IMR-90 (cell line): ENCODE results near the gene AFTPH. TPM values are rescaled to one million over a fixed set of nuclear protein-coding genes. Genes with fewer than 3 reads are reported as not detected.

ENCODE experiments used
- ATAC-seq: fragments of 200-7000 bp; cut with Tn5 transposase; 2 replicates; pipeline ENCODE4 v1.9.1; 2020; ENCODE audit warnings: low read depth, mild to moderate bottlenecking, moderate library complexity
- BruUV-seq: library from RNA; stranded (reverse); fragments of 400-500 nt; replicated peaks from 2 replicates; lab custom pipeline; 2021; lab: Mats Ljungman, UMichigan
- CTCF ChIA-PET: fragments of 300-600 bp; formaldehyde crosslinking; extraction: SDS; loops from one replicate; lab custom pipeline; 2021; ENCODE audit warnings: antibody characterized with exemption; lab: Yijun Ruan, JAX
- POLR2A ChIA-PET: fragments of 300-600 bp; sonication (Branson Sonifier 250); formaldehyde crosslinking; loops from one replicate; lab custom pipeline; 2022; ENCODE audit warnings: antibody characterized with exemption; ENCODE audit not compliant: unreplicated experiment; lab: Charles Lee
- DNase-seq: peaks from one replicate; pipeline ENCODE4 v3.0.0; 2013
- H2AFZ ChIP-seq: replicated peaks from 2 replicates; pipeline ENCODE3; 2013; ENCODE audit warnings: low read length, mild to moderate bottlenecking; ENCODE audit not compliant: poor library complexity
- H2AK5ac ChIP-seq: 2 replicates; pipeline ENCODE4 v1.6.1; 2013; ENCODE audit warnings: low read depth, low read length, inconsistent platforms
- H2AK9ac ChIP-seq: replicated peaks from 2 replicates; pipeline ENCODE3; 2013; ENCODE audit warnings: mild to moderate bottlenecking, low read depth, low read length, moderate library complexity; ENCODE audit not compliant: poor library complexity
- H2BK120ac ChIP-seq: 2 replicates; pipeline ENCODE4 v1.6.1; 2013; ENCODE audit warnings: low read depth, low read length, inconsistent platforms
- H2BK15ac ChIP-seq: 3 replicates; pipeline ENCODE4 v1.6.1; 2013; ENCODE audit warnings: low read depth, low read length, inconsistent platforms
- H2BK20ac ChIP-seq: 2 replicates; pipeline ENCODE4 v1.6.1; 2013; ENCODE audit warnings: low read depth, mild to moderate bottlenecking, inconsistent platforms, low read length, moderate library complexity
- H2BK5ac ChIP-seq: 2 replicates; pipeline ENCODE4 v1.6.1; 2013; ENCODE audit warnings: mild to moderate bottlenecking, low read depth, low read length, inconsistent platforms; ENCODE audit not compliant: poor library complexity, severe bottlenecking
- H3K14ac ChIP-seq: replicated peaks from 2 replicates; pipeline ENCODE4 v1.6.1; 2013; ENCODE audit warnings: low read depth, low read length, inconsistent platforms
- H3K18ac ChIP-seq: 2 replicates; pipeline ENCODE4 v1.6.1; 2013; ENCODE audit warnings: low read depth, low read length, control low read depth
- H3K23ac ChIP-seq: 2 replicates; pipeline ENCODE4 v1.6.1; 2013; ENCODE audit warnings: low read depth, low read length, inconsistent platforms
- H3K27ac ChIP-seq: 2 replicates; pipeline ENCODE4 v1.5.1; 2013; ENCODE audit warnings: mild to moderate bottlenecking, control low read depth, low read length; ENCODE audit not compliant: insufficient read depth
- H3K27me3 ChIP-seq: 2 replicates; pipeline ENCODE4 v1.6.1; 2013; ENCODE audit warnings: low read length; ENCODE audit not compliant: control insufficient read depth, insufficient read depth
- H3K36me3 ChIP-seq: 2 replicates; pipeline ENCODE4 v1.6.1; 2013; ENCODE audit warnings: low read length, mixed read lengths; ENCODE audit not compliant: control insufficient read depth, insufficient read depth
- H3K4ac ChIP-seq: 2 replicates; pipeline ENCODE4 v1.6.1; 2013; ENCODE audit warnings: low read depth, low read length, inconsistent platforms
- H3K4me1 ChIP-seq: 2 replicates; pipeline ENCODE4 v1.6.1; 2013; ENCODE audit warnings: low read length, mixed read lengths; ENCODE audit not compliant: control insufficient read depth, insufficient read depth
- H3K4me2 ChIP-seq: 2 replicates; pipeline ENCODE4 v1.6.1; 2013; ENCODE audit warnings: low read depth, mild to moderate bottlenecking, control low read depth, low read length, moderate library complexity
- H3K4me3 ChIP-seq: 2 replicates; pipeline ENCODE4 v1.5.1; 2013; ENCODE audit warnings: low read depth, mild to moderate bottlenecking, control low read depth, low read length, moderate library complexity; ENCODE audit not compliant: insufficient read depth
- H3K56ac ChIP-seq: 2 replicates; pipeline ENCODE4 v1.6.1; 2013; ENCODE audit warnings: low read length, inconsistent platforms; ENCODE audit not compliant: insufficient read depth; ENCODE audit errors: extremely low read depth
- H3K79me1 ChIP-seq, 2 experiments: 2 replicates each; pipeline ENCODE4 v1.6.1; 2013; ENCODE audit warnings: low read length in 2 of 2, inconsistent platforms in 1 of 2, low read depth in 1 of 2
- H3K9ac ChIP-seq: 2 replicates; pipeline ENCODE4 v1.6.1; 2013; ENCODE audit warnings: low read depth, low read length, control low read depth
- H3K9me1 ChIP-seq: 2 replicates; pipeline ENCODE4 v1.6.1; 2013; ENCODE audit warnings: low read length, inconsistent platforms; ENCODE audit not compliant: insufficient read depth
- H3K9me3 ChIP-seq: 2 replicates; pipeline ENCODE4 v1.6.1; 2013; ENCODE audit warnings: low read length; ENCODE audit not compliant: control insufficient read depth, insufficient read depth
- H4K20me1 ChIP-seq: 2 replicates; pipeline ENCODE4 v1.6.1; 2013; ENCODE audit warnings: low read length, inconsistent platforms; ENCODE audit not compliant: insufficient read depth
- H4K5ac ChIP-seq: 2 replicates; pipeline ENCODE4 v1.6.1; 2013; ENCODE audit warnings: mild to moderate bottlenecking, low read depth, low read length, control low read depth
- H4K8ac ChIP-seq, 2 experiments: 2 replicates each; pipeline ENCODE4 v1.6.1; 2013; ENCODE audit warnings: low read depth in 2 of 2, low read length in 2 of 2, control low read depth in 1 of 2, inconsistent platforms in 1 of 2
- H4K91ac ChIP-seq: 2 replicates; pipeline ENCODE4 v1.6.1; 2013; ENCODE audit warnings: low read depth, low read length, inconsistent platforms; ENCODE audit not compliant: insufficient read depth
- MAZ ChIP-seq: IDR thresholded peaks from 2 replicates; pipeline ENCODE4 v1.6.1; 2012; ENCODE audit warnings: low read depth, mild to moderate bottlenecking, low read length, improper control_type of control experiment, moderate library complexity, borderline replicate concordance
- WGBS, 2 experiments: methylation state at CpG; one replicate each; pipeline versions ENCODE4 v1.1.5 to v1.1.7; 2013; ENCODE audit warnings: missing lambda C conversion rate in 2 of 2; ENCODE audit not compliant: insufficient read length in 1 of 2; ENCODE audit errors: extremely low coverage in 2 of 2; 5-methylcytosine and 5-hydroxymethylcytosine counted together
- dilution Hi-C: fragments of 300-500 bp; cut with HindIII; formaldehyde crosslinking; loops from one replicate; pipeline ENCODE4 v1.14.3; 2018; ENCODE audit warnings: low sequenced_read_pairs; ENCODE audit not compliant: unreplicated experiment
- in situ Hi-C: fragments of 300-500 bp; cut with MboI; formaldehyde crosslinking; loops from 3 replicates; pipeline ENCODE4 v1.14.3; 2019; ENCODE audit warnings: low sequenced_read_pairs, inconsistent platforms, mixed read lengths
- intact Hi-C: fragments of 100-400 bp; cut with micrococcal nuclease; formaldehyde crosslinking; loops from 2 replicates; pipeline ENCODE4 v1.10.0; 2022
- polyA plus RNA-seq, 3 experiments: library from polyadenylated mRNA; depleted of rRNA; stranded (reverse); fragments of >200 nt; gene quantifications; 2 replicates each; pipeline ENCODE4 v1.2.3, GENCODE V29; 2012; ENCODE audit warnings: low replicate concordance in 1 of 3
- total RNA-seq: library from RNA; depleted of rRNA; stranded (reverse); fragments of >200 nt; gene quantifications from 2 replicates; pipeline ENCODE4 v1.2.3, GENCODE V29; 2012

The AFTPH gene
- total and polyA plus RNA-seq, 2 of the 4 experiments (the other 2 are of a cell fraction), result 9.4 to 19.9 TPM

DNA sequence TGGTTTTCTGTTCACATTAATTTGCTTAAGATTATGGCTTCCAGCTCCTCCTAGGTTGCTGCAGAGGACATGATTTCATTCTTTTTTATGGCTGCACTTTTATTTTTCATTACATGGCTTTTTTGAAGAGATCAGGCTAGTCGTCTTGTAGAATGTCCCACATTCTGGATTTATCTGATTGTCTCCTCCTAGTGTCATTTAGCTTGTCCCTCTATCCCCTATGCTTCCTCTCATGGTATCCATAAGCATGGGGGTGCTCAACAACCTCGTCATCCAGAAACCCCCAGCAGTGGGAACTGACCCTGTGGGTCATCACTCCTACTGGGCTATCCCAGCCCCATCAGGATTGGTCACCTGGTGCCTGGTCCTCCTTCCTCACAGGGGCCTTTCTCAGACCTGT, 80.0 kb downstream of the AFTPH start:
- ChIA-PET CTCF (interaction anchor here (0.7 kb wide), 1 partner anchor 228 kb away, joined by 3 read pairs; no protein-coding TSS in a partner anchor), POLR2A (no interaction called here)
- ATAC-seq (no peak), DNase-seq (no peak)
- no peak overlapping the region for H3K4me3 ChIP-seq
- H3K18ac ChIP-seq, result no peak overlapping the region
- intact Hi-C loops, result no loop called here
- TF ChIP-seq MAZ, result no peak
- in situ Hi-C loops, result no loop called here
- H4K20me1 ChIP-seq, result no peaks in the 10 kb centered on the region
- no peak overlapping the region for H2BK120ac ChIP-seq
- H4K5ac ChIP-seq, result no peak overlapping the region
- no peaks in the 10 kb centered on the region for H3K79me1 ChIP-seq
- no peaks in the 10 kb centered on the region for H3K36me3 ChIP-seq
- no peak overlapping the region for H3K9ac ChIP-seq
- H3K4me2 ChIP-seq, result no peak overlapping the region
- no peak overlapping the region for H4K8ac ChIP-seq
- H3K4me1 ChIP-seq, result peaks cover 1% of the 10 kb centered on the region; the same call in 1 of the 2 replicates
- no peak overlapping the region for H2BK20ac ChIP-seq
- H2AK9ac ChIP-seq, result no peak overlapping the region
- peaks cover 71% of the 10 kb centered on the region for H3K27me3 ChIP-seq
- H4K91ac ChIP-seq, result no peak overlapping the region
- no peak overlapping the region for H3K14ac ChIP-seq
- no peak overlapping the region for H3K56ac ChIP-seq
- H2AFZ ChIP-seq, result no peak overlapping the region
- H3K4ac ChIP-seq, result no peak overlapping the region
- no peak overlapping the region for H3K27ac ChIP-seq
- no peak overlapping the region for H2AK5ac ChIP-seq
- dilution Hi-C loops, result no loop called here
- no peak overlapping the region for H2BK15ac ChIP-seq
- H3K9me1 ChIP-seq, result peaks cover 3% of the 10 kb centered on the region; the same call in 1 of the 2 replicates
- no peak overlapping the region for H2BK5ac ChIP-seq
- WGBS, 2 experiments, result 100% methylated on average over 1 of the region's 2 CpGs; no CpG with 5 or more reads in 1 of the 2 experiments
- H3K9me3 ChIP-seq, result peaks cover 4% of the 10 kb centered on the region
- H3K23ac ChIP-seq, result no peak overlapping the region
- BruUV-seq, result no TSS peak
